Rectal smooth muscle tissue (tissue), 1 donor: ENCODE measurements around the gene MIF4GD.

Experiments
- H3K27ac ChIP-seq: one replicate; pipeline ENCODE4 v1.7.0; 2013; ENCODE audit warnings: low read depth, low read length, inconsistent platforms
- H3K27me3 ChIP-seq: one replicate; pipeline ENCODE4 v1.7.0; 2013; ENCODE audit warnings: low read length; ENCODE audit not compliant: control insufficient read depth, insufficient read depth
- H3K36me3 ChIP-seq: one replicate; pipeline ENCODE4 v1.7.0; 2013; ENCODE audit warnings: low read length; ENCODE audit not compliant: control insufficient read depth, insufficient read depth
- H3K4me1 ChIP-seq: one replicate; pipeline ENCODE4 v1.7.0; 2013; ENCODE audit warnings: low read length; ENCODE audit not compliant: control insufficient read depth, insufficient read depth
- H3K4me3 ChIP-seq: one replicate; pipeline ENCODE4 v1.7.0; 2013; ENCODE audit warnings: low read length
- H3K9ac ChIP-seq: one replicate; pipeline ENCODE4 v1.7.0; 2013; ENCODE audit warnings: low read length

The MIF4GD gene

DNA sequence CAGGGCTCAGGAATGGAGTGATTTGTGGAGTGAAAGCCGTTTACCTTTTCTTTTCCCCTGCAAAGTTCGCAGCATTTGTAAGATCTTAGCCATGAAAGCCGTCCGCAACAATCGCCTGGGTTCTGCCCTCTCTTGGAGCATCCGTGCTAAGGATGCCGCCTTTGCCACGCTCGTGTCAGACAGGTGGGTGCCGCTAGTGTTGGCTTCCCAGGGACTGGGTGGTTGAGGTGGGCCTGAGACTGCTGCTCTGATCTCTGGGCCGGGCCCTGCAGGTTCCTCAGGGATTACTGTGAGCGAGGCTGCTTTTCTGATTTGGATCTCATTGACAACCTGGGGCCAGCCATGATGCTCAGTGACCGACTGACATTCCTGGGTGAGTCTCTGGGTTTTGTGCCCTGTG lies 38.2 kb downstream of the MIF4GD start:
- Histone ChIP-seq H3K36me3 (peaks cover 38% of the 10 kb centered on the region), H3K9ac (no peak overlapping the region), H3K27ac (no peak overlapping the region), H3K27me3 (no peaks in the 10 kb centered on the region), H3K4me1 (no peaks in the 10 kb centered on the region), H3K4me3 (no peak overlapping the region)

DNA sequence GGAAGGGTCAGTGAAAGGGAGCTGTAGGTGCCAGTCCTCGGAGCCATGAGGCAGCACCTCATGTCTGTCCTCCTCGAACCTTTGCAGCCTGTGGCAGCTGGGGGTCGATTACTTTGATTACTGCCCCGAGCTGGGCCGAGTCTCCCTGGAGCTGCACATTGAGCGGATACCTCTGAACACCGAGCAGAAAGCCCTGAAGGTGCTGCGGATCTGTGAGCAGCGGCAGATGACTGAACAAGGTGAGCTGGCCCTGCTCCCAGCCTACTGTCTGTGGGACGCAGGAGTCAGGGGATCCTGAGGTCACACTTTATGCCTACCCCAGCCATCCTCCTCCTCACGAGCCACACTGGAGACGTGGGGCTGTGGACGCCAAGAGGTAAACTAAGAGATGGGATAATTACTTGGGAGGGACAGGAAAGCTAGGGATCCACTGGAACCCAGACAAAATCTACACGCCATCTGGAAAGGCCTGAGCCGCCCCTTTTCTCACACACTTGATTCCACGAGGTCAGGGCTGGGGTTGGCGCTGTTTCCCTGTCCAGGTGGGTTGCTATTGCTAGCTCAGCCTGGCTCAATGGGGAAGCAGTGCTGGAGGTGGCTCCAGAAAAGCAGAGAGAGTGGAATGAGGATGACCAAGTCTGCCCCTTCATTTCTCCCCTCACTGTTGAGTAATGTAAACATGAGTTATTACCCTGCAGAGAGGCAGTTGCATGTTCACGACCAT lies 39.1 kb downstream of the MIF4GD start:
- no peak overlapping the region for H3K9ac ChIP-seq
- no peaks in the 10 kb centered on the region for H3K27me3 ChIP-seq
- H3K27ac ChIP-seq = no peak overlapping the region
- H3K36me3 ChIP-seq = peaks cover 38% of the 10 kb centered on the region
- no peaks in the 10 kb centered on the region for H3K4me1 ChIP-seq
- no peak overlapping the region for H3K4me3 ChIP-seq

DNA sequence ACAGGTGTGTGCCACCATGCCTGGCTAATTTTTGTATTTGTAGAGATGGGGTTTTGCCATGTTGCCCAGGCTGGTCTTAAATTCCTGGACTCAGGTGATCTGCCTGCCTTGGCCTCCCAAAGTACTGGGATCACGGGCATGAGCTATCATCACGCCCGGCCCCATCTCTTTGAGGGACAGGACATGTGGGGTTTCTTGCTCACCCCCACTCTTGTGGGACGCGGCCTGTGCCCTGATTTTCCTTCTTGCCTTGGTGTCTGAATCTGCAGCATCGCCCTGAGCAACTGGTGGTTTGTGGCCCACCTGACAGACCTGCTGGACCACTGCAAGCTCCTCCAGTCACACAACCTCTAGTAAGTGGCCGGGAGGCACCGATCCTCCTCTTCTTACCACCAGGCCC lies 40.0 kb downstream of the MIF4GD start:
- Histone ChIP-seq H3K36me3 (peaks cover 41% of the 10 kb centered on the region), H3K4me1 (no peaks in the 10 kb centered on the region)

DNA sequence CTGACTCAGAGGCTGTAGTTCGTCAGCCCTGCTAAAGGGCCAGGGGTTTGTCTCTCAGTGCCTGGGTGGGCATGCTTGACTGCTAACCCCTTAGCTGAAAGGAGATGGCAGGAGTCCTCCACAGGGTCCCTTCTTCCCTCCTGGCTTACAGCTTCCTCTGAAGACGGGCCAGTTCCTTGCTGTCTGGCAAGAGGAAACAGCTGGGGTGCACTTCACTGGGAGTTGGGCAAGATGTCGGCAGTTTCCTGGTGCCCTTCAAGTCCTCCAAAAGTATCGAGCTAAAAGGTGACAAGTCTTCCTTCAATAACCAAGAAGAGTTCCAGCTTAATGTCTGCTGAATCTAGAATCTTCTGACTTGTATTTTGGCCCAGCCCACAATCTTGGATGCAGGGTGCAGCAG lies 42.2 kb downstream of the MIF4GD start:
- Histone ChIP-seq H3K4me3 (no peak overlapping the region), H3K9ac (no peak overlapping the region), H3K36me3 (peaks cover 37% of the 10 kb centered on the region), H3K27ac (no peak overlapping the region), H3K27me3 (no peaks in the 10 kb centered on the region), H3K4me1 (no peaks in the 10 kb centered on the region)

More for the DNA sequence above, 40.0 kb downstream of the MIF4GD start:
- Histone ChIP-seq H3K4me3 (no peak overlapping the region), H3K27ac (no peak overlapping the region), H3K27me3 (no peaks in the 10 kb centered on the region), H3K9ac (no peak overlapping the region)

DNA sequence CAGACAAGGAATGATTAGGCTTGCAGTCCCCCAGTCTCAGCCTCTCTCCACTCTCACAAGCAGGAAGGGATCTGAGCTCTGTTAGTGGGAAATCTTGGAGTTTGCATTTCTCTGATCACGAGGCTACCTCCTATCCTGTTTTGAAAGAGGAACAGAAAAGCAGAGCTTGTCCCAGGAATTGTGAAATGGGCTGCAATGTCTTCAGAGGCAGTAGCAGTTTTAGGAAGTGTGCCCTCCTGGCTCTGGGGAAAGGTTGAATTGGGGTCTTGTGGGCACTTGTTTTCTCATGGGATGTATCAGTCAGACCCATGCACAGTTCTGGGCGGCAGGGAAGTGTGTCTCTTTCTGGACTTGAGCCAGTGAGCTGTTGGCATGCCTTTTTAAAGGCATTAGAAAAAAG lies 42.7 kb downstream of the MIF4GD start:
- H3K9ac ChIP-seq = no peak overlapping the region
- H3K36me3 ChIP-seq = peaks cover 37% of the 10 kb centered on the region
- H3K27ac ChIP-seq = no peak overlapping the region

DNA sequence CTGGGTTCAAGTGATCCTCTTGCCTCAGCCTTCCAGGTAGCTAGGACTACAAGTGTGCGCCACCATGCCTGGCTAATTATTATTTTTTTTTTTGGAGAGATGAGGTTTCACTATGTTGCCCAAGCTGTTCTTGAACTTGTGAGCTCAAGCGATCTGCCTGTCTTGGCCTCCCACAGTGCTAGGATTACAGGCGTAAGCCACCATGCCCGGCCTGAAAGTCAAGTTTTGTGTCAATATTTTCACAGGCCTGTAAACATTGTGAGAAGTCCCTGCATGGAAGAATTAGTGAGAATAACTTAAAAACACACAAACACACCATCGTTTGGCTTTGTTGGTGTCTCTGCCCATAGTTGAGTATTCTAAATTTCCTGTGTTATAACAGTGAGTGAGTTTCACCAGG lies 43.3 kb downstream of the MIF4GD start:
- peaks cover 33% of the 10 kb centered on the region for H3K36me3 ChIP-seq
- H3K27ac ChIP-seq = no peak overlapping the region
- H3K4me3 ChIP-seq = no peak overlapping the region
- no peaks in the 10 kb centered on the region for H3K4me1 ChIP-seq
- H3K27me3 ChIP-seq = no peaks in the 10 kb centered on the region
- no peak overlapping the region for H3K9ac ChIP-seq

More for the DNA sequence above, 42.7 kb downstream of the MIF4GD start:
- Histone ChIP-seq H3K4me1 (no peaks in the 10 kb centered on the region), H3K4me3 (no peak overlapping the region), H3K27me3 (no peaks in the 10 kb centered on the region)

DNA sequence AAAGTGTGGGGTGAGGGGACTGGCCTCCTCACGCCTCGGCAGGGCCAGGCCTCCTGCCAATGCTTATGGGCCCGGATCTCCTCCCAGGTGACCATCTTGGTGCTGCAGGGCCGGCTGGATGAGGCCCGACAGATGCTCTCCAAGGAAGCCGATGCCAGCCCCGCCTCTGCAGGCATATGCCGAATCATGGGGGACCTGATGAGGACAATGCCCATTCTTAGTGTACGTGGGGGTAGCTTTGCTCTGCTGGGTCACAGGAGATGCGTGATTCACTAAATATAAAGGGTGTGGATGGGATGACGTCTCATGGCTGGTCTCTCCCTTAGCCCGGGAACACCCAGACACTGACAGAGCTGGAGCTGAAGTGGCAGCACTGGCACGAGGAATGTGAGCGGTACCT lies 46.0 kb downstream of the MIF4GD start:
- Histone ChIP-seq H3K9ac (no peak overlapping the region), H3K27me3 (no peaks in the 10 kb centered on the region), H3K4me3 (no peak overlapping the region), H3K27ac (no peak overlapping the region), H3K36me3 (peaks cover 23% of the 10 kb centered on the region), H3K4me1 (no peaks in the 10 kb centered on the region)

DNA sequence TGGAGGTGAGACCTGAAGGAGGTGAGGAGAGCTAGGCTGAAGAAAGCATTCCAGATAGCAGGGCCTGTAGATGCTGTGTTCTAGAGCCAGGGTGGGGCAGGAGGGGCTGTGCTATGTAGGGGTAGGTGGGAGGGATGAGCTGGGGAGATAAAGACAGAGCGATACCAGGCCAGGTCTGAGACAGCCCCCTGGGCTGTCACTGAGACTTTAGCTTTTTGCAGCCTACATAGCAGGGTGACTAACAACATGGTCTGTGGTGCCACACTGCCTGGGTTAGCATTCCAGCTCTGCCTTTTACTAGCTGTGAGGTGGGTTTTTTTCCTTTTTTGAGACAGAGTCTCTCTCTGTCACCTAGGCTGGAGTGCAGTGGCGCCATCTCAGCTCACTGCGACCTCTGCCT lies 51.2 kb downstream of the MIF4GD start:
- Histone ChIP-seq H3K27ac (no peak overlapping the region), H3K27me3 (no peaks in the 10 kb centered on the region), H3K4me3 (no peak overlapping the region), H3K9ac (no peak overlapping the region), H3K4me1 (no peaks in the 10 kb centered on the region), H3K36me3 (peaks cover 35% of the 10 kb centered on the region)

DNA sequence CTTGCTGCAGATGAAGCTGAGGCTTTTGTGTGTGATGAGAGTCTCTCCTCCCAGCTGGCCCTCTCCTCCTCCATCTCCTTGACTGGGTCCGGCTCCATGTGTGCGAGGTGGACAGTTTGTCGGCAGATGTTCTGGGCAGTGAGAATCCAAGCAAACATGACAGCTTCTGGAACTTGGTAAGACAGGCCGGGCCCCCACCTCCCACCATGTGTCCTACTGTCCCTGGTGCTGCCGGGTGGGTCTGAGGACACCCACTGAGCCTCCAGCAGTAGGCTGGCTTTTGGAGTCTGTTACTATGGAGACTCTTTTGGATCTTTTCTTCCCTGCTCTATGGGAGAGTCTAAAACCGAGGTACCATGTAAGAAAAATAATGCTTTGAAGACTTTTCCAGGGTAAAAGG lies 52.9 kb downstream of the MIF4GD start:
- peaks cover 39% of the 10 kb centered on the region for H3K36me3 ChIP-seq
- H3K27ac ChIP-seq = no peak overlapping the region
- H3K27me3 ChIP-seq = no peaks in the 10 kb centered on the region
- H3K4me3 ChIP-seq = no peak overlapping the region
- H3K4me1 ChIP-seq = no peaks in the 10 kb centered on the region
- no peak overlapping the region for H3K9ac ChIP-seq
